HepG2 (cell line): ENCODE measurements around the gene BEND3. TPM values are rescaled to one million over a fixed set of nuclear protein-coding genes. Genes with fewer than 3 reads are reported as not detected.

Experiments
- GATAD1 ChIP-seq: IDR thresholded peaks from 2 replicates; pipeline ENCODE4 v1.6.1; 2016; ENCODE audit warnings: missing genetic modification reagents, missing compliant biosample characterization
- GZF1 ChIP-seq: sonication (generic); formaldehyde crosslinking; IDR thresholded peaks from 2 replicates; pipeline ENCODE4 v1.5.1; 2020; ENCODE audit warnings: mild to moderate bottlenecking, missing genetic modification reagents
- HDAC1 ChIP-seq: sonication (generic); formaldehyde crosslinking; IDR thresholded peaks from 2 replicates; pipeline ENCODE4 v1.5.1; 2020; ENCODE audit warnings: mild to moderate bottlenecking, missing genetic modification reagents
- HOXD1 ChIP-seq: sonication (generic); formaldehyde crosslinking; IDR thresholded peaks from 2 replicates; pipeline ENCODE4 v1.5.0; 2020; ENCODE audit warnings: missing genetic modification reagents
- MED1 ChIP-seq: sonication (generic); formaldehyde crosslinking; IDR thresholded peaks from 2 replicates; pipeline ENCODE4 v1.4.0; 2020; ENCODE audit warnings: missing genetic modification reagents
- MED13 ChIP-seq: sonication (generic); formaldehyde crosslinking; IDR thresholded peaks from 2 replicates; pipeline ENCODE4 v1.5.0; 2020; ENCODE audit warnings: missing genetic modification reagents
- MLLT10 ChIP-seq: sonication (generic); formaldehyde crosslinking; IDR thresholded peaks from 2 replicates; pipeline ENCODE4 v1.4.0; 2020; ENCODE audit warnings: missing genetic modification reagents
- ONECUT2 ChIP-seq: sonication (generic); formaldehyde crosslinking; IDR thresholded peaks from 2 replicates; pipeline ENCODE4 v1.4.0; 2020; ENCODE audit warnings: missing genetic modification reagents
- RBM39 ChIP-seq: fragments of 200-400 bp; formaldehyde crosslinking; IDR thresholded peaks from one replicate; pipeline ENCODE4 v1.6.1; 2018; ENCODE audit warnings: antibody characterized with exemption, mild to moderate bottlenecking, low read depth, low read length; ENCODE audit not compliant: poor library complexity, severe bottlenecking
- SALL1 ChIP-seq: sonication (generic); formaldehyde crosslinking; IDR thresholded peaks from 2 replicates; pipeline ENCODE4 v1.8.0; 2022; ENCODE audit warnings: mild to moderate bottlenecking, missing genetic modification reagents
- SIX4 ChIP-seq: sonication (generic); formaldehyde crosslinking; IDR thresholded peaks from 2 replicates; pipeline ENCODE4 v1.4.0; 2020; ENCODE audit warnings: missing genetic modification reagents
- SRY ChIP-seq: sonication (generic); formaldehyde crosslinking; IDR thresholded peaks from 2 replicates; pipeline ENCODE4 v1.8.0; 2022; ENCODE audit warnings: mild to moderate bottlenecking, missing genetic modification reagents
- ZNF567 ChIP-seq: sonication (generic); formaldehyde crosslinking; IDR thresholded peaks from 2 replicates; pipeline ENCODE4 v1.8.1; 2023; ENCODE audit warnings: mild to moderate bottlenecking, missing genetic modification reagents, borderline replicate concordance
- ZNF75D ChIP-seq: sonication (generic); formaldehyde crosslinking; IDR thresholded peaks from 2 replicates; pipeline ENCODE4 v1.8.1; 2023; ENCODE audit warnings: missing genetic modification reagents, mild to moderate bottlenecking, borderline replicate concordance
- polyA plus RNA-seq, 8 experiments: library from polyadenylated mRNA; depleted of rRNA in 3 of 8; stranded (reverse) in 7 of 8; unstranded in 1 of 8; fragments of >200 nt; fragmentation: Illumina TruSeq in 4 of 8; extraction: Trizol in 4 of 8; gene quantifications; 2 replicates each; pipeline versions ENCODE4 v1.2.1 to v1.2.3, GENCODE V29; 2011 to 2016; ENCODE audit warnings: low read depth in 4 of 8, missing spikeins in 1 of 8, mixed read lengths in 1 of 8; ENCODE audit not compliant: insufficient read depth in 1 of 8
- total RNA-seq, 5 experiments: library from RNA; depleted of rRNA; stranded (reverse); fragments of >200 nt; fragmentation: Illumina TruSeq; extraction: Trizol; gene quantifications; 2 replicates each; pipeline ENCODE4 v1.2.3, GENCODE V29; 2016; ENCODE audit warnings: low read depth in 1 of 5
- TF ChIP-seq, protein P1 (sequence below): sonication (generic); formaldehyde crosslinking; IDR thresholded peaks from 2 replicates; pipeline ENCODE4 v1.9.0; 2021; ENCODE audit warnings: missing genetic modification reagents, mild to moderate bottlenecking, borderline replicate concordance
- TF ChIP-seq, protein P2 (sequence below): sonication (generic); formaldehyde crosslinking; IDR thresholded peaks from one replicate; pipeline ENCODE4 v1.5.1; 2020; ENCODE audit warnings: mild to moderate bottlenecking, missing genetic modification reagents; ENCODE audit errors: not compliant biosample characterization
- TF ChIP-seq, protein P3 (sequence below): sonication (generic); formaldehyde crosslinking; conservative IDR thresholded peaks from 2 replicates; pipeline ENCODE4 v1.5.0; 2020; ENCODE audit warnings: missing genetic modification reagents

Gene BEND3
- total and polyA plus RNA-seq, 2 of the 13 experiments (the other 11 are each of a cell fraction or from before 2014, with no cell fraction given): 1.4 to 5.8 TPM

DNA sequence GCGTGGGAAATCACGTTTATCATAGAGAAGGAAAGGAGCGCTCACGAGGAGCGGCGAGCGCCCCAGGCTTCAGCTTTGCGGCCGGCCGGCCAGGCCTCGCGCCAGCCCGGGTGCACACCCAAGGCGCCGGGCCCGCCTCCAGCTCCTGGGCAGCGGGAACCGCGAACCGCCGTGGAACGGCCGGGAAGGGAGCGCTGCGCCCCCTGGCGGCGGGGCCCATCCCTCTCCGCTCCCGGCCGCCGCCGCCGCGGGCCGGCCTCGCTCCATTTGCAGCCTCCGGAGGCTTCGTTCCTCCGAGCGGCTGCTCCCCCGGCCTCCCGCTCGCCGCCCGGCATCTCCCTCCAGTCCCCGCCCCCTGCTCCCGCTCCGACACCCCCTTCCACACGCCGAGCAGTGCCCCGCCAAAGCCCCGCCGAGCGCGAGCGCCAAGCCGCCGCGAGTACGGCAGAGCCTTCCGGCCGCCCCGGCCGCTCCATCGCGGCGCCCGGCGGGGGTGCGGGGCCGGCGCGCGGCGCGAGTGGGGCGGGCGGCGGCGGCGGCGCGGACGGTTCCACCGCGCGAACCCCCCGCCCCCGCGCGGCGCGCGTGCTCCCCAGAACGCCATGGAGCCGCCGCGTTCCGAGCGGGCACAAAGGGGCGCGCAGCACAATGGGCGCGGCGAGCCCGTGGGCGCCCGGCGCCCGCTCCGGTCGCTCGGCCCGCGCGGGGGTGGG lies 946 bp downstream of the BEND3 start (continued):
- TF ChIP-seq MED1 (CRISPR knock-in tag) (0 out of 2 replicates have a peak, but pooled peaks have one; percentile 42), GATAD1 (no peak), ONECUT2 (CRISPR knock-in tag) (no peak), HDAC1 (peak; percentile 56), SIX4 (CRISPR knock-in tag) (no peak), MED13 (0 out of 2 replicates have a peak, but pooled peaks have one; percentile 27), SRY (CRISPR knock-in tag) (no peak), ZNF567 (CRISPR knock-in tag) (peak; percentile 77; the same call in 1 of the 2 replicates), RBM39 (no peak), GZF1 (CRISPR knock-in tag) (no peak), ZNF75D (no peak), HOXD1 (CRISPR knock-in tag) (no peak), SALL1 (CRISPR knock-in tag) (peak; percentile 77), MLLT10 (CRISPR knock-in tag) (no peak)
- TF ChIP-seq, protein P1, sequence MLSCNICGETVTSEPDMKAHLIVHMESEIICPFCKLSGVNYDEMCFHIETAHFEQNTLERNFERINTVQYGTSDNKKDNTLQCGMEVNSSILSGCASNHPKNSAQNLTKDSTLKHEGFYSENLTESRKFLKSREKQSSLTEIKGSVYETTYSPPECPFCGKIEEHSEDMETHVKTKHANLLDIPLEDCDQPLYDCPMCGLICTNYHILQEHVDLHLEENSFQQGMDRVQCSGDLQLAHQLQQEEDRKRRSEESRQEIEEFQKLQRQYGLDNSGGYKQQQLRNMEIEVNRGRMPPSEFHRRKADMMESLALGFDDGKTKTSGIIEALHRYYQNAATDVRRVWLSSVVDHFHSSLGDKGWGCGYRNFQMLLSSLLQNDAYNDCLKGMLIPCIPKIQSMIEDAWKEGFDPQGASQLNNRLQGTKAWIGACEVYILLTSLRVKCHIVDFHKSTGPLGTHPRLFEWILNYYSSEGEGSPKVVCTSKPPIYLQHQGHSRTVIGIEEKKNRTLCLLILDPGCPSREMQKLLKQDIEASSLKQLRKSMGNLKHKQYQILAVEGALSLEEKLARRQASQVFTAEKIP: no peak
- TF ChIP-seq, protein P2, sequence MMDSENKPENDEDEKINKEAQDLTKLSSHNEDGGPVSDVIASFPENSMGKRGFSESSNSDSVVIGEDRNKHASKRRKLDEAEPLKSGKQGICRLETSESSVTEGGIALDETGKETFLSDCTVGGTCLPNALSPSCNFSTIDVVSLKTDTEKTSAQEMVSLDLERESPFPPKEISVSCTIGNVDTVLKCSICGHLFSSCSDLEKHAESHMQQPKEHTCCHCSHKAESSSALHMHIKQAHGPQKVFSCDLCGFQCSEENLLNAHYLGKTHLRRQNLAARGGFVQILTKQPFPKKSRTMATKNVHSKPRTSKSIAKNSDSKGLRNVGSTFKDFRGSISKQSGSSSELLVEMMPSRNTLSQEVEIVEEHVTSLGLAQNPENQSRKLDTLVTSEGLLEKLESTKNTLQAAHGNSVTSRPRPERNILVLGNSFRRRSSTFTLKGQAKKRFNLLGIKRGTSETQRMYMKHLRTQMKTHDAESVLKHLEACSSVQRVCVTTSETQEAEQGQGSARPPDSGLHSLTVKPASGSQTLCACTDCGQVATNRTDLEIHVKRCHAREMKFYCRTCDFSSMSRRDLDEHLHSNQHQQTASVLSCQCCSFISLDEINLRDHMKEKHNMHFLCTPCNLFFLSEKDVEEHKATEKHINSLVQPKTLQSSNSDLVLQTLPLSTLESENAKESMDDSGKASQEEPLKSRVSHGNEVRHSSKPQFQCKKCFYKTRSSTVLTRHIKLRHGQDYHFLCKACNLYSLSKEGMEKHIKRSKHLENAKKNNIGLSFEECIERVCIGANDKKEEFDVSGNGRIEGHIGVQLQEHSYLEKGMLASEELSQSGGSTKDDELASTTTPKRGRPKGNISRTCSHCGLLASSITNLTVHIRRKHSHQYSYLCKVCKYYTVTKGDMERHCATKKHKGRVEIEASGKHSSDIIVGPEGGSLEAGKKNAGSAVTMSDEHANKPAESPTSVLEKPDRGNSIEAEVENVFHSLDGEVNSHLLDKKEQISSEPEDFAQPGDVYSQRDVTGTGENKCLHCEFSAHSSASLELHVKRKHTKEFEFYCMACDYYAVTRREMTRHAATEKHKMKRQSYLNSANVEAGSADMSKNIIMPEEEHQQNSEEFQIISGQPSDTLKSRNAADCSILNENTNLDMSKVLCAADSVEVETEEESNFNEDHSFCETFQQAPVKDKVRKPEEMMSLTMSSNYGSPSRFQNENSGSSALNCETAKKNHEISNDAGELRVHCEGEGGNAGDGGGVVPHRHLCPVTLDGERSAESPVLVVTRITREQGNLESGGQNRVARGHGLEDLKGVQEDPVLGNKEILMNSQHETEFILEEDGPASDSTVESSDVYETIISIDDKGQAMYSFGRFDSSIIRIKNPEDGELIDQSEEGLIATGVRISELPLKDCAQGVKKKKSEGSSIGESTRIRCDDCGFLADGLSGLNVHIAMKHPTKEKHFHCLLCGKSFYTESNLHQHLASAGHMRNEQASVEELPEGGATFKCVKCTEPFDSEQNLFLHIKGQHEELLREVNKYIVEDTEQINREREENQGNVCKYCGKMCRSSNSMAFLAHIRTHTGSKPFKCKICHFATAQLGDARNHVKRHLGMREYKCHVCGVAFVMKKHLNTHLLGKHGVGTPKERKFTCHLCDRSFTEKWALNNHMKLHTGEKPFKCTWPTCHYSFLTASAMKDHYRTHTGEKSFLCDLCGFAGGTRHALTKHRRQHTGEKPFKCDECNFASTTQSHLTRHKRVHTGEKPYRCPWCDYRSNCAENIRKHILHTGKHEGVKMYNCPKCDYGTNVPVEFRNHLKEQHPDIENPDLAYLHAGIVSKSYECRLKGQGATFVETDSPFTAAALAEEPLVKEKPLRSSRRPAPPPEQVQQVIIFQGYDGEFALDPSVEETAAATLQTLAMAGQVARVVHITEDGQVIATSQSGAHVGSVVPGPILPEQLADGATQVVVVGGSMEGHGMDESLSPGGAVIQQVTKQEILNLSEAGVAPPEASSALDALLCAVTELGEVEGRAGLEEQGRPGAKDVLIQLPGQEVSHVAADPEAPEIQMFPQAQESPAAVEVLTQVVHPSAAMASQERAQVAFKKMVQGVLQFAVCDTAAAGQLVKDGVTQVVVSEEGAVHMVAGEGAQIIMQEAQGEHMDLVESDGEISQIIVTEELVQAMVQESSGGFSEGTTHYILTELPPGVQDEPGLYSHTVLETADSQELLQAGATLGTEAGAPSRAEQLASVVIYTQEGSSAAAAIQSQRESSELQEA (CRISPR knock-in tag): no peak
- TF ChIP-seq, protein P3, sequence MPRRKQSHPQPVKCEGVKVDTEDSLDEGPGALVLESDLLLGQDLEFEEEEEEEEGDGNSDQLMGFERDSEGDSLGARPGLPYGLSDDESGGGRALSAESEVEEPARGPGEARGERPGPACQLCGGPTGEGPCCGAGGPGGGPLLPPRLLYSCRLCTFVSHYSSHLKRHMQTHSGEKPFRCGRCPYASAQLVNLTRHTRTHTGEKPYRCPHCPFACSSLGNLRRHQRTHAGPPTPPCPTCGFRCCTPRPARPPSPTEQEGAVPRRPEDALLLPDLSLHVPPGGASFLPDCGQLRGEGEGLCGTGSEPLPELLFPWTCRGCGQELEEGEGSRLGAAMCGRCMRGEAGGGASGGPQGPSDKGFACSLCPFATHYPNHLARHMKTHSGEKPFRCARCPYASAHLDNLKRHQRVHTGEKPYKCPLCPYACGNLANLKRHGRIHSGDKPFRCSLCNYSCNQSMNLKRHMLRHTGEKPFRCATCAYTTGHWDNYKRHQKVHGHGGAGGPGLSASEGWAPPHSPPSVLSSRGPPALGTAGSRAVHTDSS (CRISPR knock-in tag): no peak
